ENCODE data around the gene RAE1. TPM values are rescaled to one million over a fixed set of nuclear protein-coding genes. Genes with fewer than 3 reads are reported as not detected.

RAE1 gene
- total RNA-seq, 4 donors from 2014 or later = 30.5 to 45.7 (median 34.5) TPM

- intact Hi-C loops (cut with DNase I; ENCODE audit: low total_unique reads) = no loop called here
- TF ChIP-seq POLR2A (IDR thresholded peaks at IDR 0.05) (no peak), CTCF (IDR thresholded peaks at IDR 0.05) (no peak)
- DNase-seq (ENCODE audit: low spot score in 2 of 2) = peak in 1 of 2 donors; percentile 48
Measured at GRCh38 chr20:57385940-57386339, 34.9 kb downstream of the RAE1 start.

GRCh38 chr20:57386762-57387161 is 35.7 kb downstream of the RAE1 start:
- no peak overlapping the region for H3K4me3 ChIP-seq (ENCODE audit: low read depth, poor library complexity, severe bottlenecking)
- WGBS, 2 donors = 94 to 95% methylated on average over 4 of the region's 4 CpGs
- TF ChIP-seq POLR2A (IDR thresholded peaks at IDR 0.05) (no peak), CTCF (IDR thresholded peaks at IDR 0.05) (no peak)
- intact Hi-C loops (cut with DNase I; ENCODE audit: low total_unique reads) = no loop called here
- DNase-seq (ENCODE audit: low spot score in 2 of 2) = peak in 1 of 2 donors; percentile 64

More at GRCh38 chr20:57385940-57386339, 34.9 kb downstream of the RAE1 start:
- 94 to 96% methylated on average over 5 to 6 of the region's 6 CpGs for WGBS, 2 donors
- no peak overlapping the region for H3K4me3 ChIP-seq (ENCODE audit: low read depth, poor library complexity, severe bottlenecking)

- intact Hi-C loops (cut with DNase I; ENCODE audit: low total_unique reads) = no loop called here
- WGBS, 2 donors = 90 to 91% methylated on average over 8 of the region's 8 CpGs
- no peak overlapping the region for H3K4me3 ChIP-seq (ENCODE audit: low read depth, poor library complexity, severe bottlenecking)
- DNase-seq (ENCODE audit: low spot score in 2 of 2) = no peak
- TF ChIP-seq CTCF (IDR thresholded peaks at IDR 0.05) (no peak), POLR2A (IDR thresholded peaks at IDR 0.05) (no peak)
Measured at GRCh38 chr20:57387463-57387862, 36.4 kb downstream of the RAE1 start.

GRCh38 chr20:57387945-57388371 is 36.9 kb downstream of the RAE1 start:
- WGBS, 2 donors = 78 to 81% methylated on average over 7 of the region's 7 CpGs
- intact Hi-C loops (cut with DNase I; ENCODE audit: low total_unique reads) = no loop called here
- TF ChIP-seq POLR2A (IDR thresholded peaks at IDR 0.05) (no peak), CTCF (IDR thresholded peaks at IDR 0.05) (no peak)
- DNase-seq (ENCODE audit: low spot score in 2 of 2) = peak in 1 of 2 donors; percentile 81
- H3K4me3 ChIP-seq (ENCODE audit: low read depth, poor library complexity, severe bottlenecking) = no peak overlapping the region

GRCh38 chr20:57388953-57389694 is 38.1 kb downstream of the RAE1 start:
- no peak overlapping the region for H3K4me3 ChIP-seq (ENCODE audit: low read depth, poor library complexity, severe bottlenecking)
- no peak for TF ChIP-seq POLR2A (IDR thresholded peaks at IDR 0.05)
- TF ChIP-seq CTCF (IDR thresholded peaks at IDR 0.05) = no peak
- WGBS, 2 donors = 13 to 17% methylated on average over 21 to 23 of the region's 57 CpGs
- intact Hi-C loops (cut with DNase I; ENCODE audit: low total_unique reads) = no loop called here
- peak; percentile 53 to 95 for DNase-seq (ENCODE audit: low spot score in 2 of 2)

All from lower leg skin (tissue), 4 donors.